Activated T-cell treated with anti-CD3 and anti-CD28 coated beads, Interleukin-2, amount 50 U/mL, for 4 hours (primary cell): ENCODE measurements around the gene EIF5A2. TPM values are rescaled to one million over a fixed set of nuclear protein-coding genes. Genes with fewer than 3 reads are reported as not detected.

ENCODE experiments used
- ATAC-seq, 2 donors: fragments of 200-7000 bp; cut with Tn5 transposase; one replicate each; pipeline ENCODE4 v1.10.0; 2021
- DNase-seq: peaks from one replicate; pipeline ENCODE4 v3.0.0-alpha.2; 2020
- H3K27me3 Mint-ChIP-seq: one replicate; pipeline ENCODE4 v1.8.0; 2021; ENCODE audit warnings: low read depth, mixed read lengths
- H3K36me3 Mint-ChIP-seq: one replicate; pipeline ENCODE4 v1.8.0; 2022; ENCODE audit warnings: mixed read lengths; ENCODE audit not compliant: insufficient read depth
- H3K4me1 Mint-ChIP-seq: one replicate; pipeline ENCODE4 v1.8.0; 2021; ENCODE audit warnings: low read depth, mixed read lengths
- H3K4me3 Mint-ChIP-seq: one replicate; pipeline ENCODE4 v1.8.0; 2021; ENCODE audit warnings: mild to moderate bottlenecking, moderate library complexity, mixed read lengths
- H3K9me3 Mint-ChIP-seq: one replicate; pipeline ENCODE4 v1.8.0; 2021; ENCODE audit warnings: mixed read lengths
- total RNA-seq, 3 donors: library from RNA; stranded (reverse); gene quantifications; one replicate each; pipeline ENCODE4 v1.2.1, GENCODE V29; 2021

Gene EIF5A2
- total RNA-seq, 3 donors from 2014 or later = 10.7 to 17.5 (median 15.8) TPM

DNA sequence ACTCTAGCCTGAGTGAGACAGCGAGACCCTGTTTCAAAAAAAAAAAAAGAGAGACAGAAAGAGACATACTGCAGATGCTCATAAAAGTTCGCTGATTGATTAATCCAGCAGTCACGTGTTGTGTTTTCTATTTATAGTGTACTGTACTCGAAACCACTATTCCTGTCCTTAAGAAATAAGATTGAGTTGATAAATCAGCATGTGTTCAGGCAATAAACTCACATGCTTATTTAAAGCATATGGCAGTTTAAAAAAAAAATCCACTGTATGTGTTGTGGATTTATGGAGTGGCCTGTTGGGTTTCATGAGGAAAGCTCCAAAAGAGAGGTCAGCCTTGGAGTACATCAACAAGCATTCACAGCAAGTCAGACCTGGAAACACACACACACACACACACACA, 56.1 kb downstream of the EIF5A2 start:
- Mint-ChIP-seq H3K4me3 (no peak overlapping the region), H3K9me3 (no peaks in the 10 kb centered on the region), H3K4me1 (peaks cover 2% of the 10 kb centered on the region), H3K27me3 (peaks cover 4% of the 10 kb centered on the region), H3K36me3 (no peaks in the 10 kb centered on the region)
- no peak for ATAC-seq
- DNase-seq = no peak

DNA sequence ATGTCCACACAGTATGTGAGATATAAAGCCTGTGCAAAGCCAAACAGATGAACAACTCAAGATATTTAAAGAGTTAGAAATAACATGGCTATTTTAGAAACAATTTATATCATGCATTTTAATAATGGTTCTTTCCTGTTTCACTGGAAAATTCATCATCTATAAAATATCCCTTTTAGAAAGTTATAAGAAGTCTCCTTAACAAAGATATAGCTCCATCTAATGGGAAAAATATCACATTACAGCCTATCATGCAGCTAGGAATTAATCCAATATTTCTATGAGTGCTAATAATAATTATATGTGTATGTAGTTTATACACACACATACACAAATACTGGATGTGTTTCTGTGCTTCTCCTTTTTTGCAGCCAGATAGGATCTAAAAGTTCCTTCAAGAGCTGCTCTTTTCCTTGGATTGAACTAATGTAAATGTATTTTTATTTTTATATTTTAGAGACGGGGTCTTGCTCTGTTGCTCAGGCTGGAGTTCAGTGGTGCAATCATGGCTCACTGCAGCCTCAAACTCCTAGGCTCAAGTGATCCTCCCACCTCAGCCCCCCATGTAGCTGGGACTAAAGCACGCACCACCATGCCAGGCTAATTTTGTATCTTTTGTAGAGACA, 60.0 kb downstream of the EIF5A2 start:
- H3K27me3 Mint-ChIP-seq = peaks cover 8% of the 10 kb centered on the region
- H3K4me1 Mint-ChIP-seq = no peaks in the 10 kb centered on the region
- ATAC-seq (no peak), DNase-seq (no peak)
- H3K4me3 Mint-ChIP-seq = no peak overlapping the region
- H3K9me3 Mint-ChIP-seq = peaks cover 5% of the 10 kb centered on the region
- H3K36me3 Mint-ChIP-seq = no peaks in the 10 kb centered on the region

DNA sequence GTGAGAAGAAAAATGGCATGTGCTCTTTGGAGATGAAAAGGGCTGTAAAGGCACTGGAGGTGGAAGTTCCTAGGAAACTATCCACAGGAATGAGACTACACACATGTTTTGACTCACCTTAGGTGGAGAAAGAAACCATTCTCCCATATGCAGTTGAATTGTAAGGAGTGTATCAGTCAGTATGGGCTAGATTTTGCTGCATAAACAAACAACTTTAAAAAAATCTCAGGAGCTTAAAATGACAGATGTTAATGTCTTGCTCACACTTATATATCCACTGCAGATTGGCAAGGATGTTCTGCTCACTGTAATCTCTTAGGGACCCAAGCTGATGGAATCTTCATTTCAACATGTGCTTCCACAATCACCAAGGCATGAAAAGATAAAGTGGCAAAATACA, 64.1 kb downstream of the EIF5A2 start:
- peaks cover 5% of the 10 kb centered on the region for H3K9me3 Mint-ChIP-seq
- H3K4me1 Mint-ChIP-seq = no peaks in the 10 kb centered on the region
- peaks cover 7% of the 10 kb centered on the region for H3K27me3 Mint-ChIP-seq
- DNase-seq = no peak
- ATAC-seq = no peak
- H3K4me3 Mint-ChIP-seq = no peak overlapping the region
- no peaks in the 10 kb centered on the region for H3K36me3 Mint-ChIP-seq

DNA sequence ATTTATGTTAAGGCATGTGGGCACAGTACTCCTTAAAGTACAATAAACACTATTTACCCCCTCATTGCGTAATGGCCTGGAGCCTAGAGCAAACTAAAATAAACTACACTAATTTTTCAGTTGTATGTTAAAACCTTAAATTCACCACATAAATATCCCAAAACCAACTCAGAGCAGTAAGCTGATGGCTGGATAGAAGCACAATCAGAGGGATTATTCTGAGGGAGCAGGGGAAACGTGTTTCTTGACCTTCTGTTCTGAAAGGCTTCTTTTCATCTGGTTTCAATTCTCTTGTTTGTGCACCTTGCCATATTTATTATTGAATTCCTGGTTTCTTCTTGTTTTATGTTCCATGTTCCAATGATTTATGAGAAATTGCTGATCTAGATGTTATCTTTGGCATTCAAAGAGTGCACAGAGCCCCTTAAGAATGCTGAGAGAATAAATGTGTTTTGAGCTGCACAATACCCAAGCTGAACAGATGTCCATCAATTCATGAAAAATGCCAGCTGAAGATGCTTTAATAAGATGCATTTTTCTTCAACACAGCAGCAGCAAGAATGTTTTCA, 68.1 kb downstream of the EIF5A2 start:
- Mint-ChIP-seq H3K4me3 (no peak overlapping the region), H3K27me3 (peaks cover 21% of the 10 kb centered on the region)

DNA sequence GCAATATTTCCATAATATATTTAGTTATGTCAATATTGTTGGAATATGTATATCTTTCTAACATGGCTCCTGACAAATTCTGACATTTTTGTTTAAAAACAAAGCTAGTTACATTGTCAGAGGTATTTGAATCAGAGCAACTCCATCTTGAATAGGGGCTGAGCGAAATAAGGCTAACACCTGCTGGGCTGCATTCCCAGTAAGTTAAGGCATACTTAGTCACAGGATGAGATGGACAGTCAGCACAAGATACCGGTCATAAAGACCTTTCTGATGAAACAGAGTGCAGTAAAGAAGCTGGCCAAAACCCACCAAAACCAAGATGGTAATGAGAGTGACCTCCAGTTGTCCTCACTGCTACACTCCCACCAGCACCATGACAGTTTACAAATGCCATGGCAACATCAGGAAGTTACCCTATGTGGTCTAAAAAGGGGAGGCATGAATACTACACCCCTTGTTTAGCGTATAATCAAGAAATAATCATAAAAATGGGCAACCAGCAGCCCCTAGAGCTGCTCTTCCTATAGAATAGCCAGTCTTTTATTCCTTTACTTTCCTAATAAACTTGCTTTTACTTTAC, 68.8 kb downstream of the EIF5A2 start:
- Mint-ChIP-seq H3K9me3 (peaks cover 2% of the 10 kb centered on the region), H3K27me3 (peaks cover 25% of the 10 kb centered on the region), H3K4me3 (no peak overlapping the region), H3K36me3 (no peaks in the 10 kb centered on the region), H3K4me1 (no peaks in the 10 kb centered on the region)
- DNase-seq = no peak
- ATAC-seq = no peak

More for the DNA sequence above, 68.1 kb downstream of the EIF5A2 start:
- Mint-ChIP-seq H3K36me3 (no peaks in the 10 kb centered on the region), H3K9me3 (peaks cover 5% of the 10 kb centered on the region), H3K4me1 (no peaks in the 10 kb centered on the region)
- ATAC-seq (no peak), DNase-seq (no peak)

Other genes with a start within 250 kb of the EIF5A2 start
- 100 to 1,000 TPM; 204 to 231 (median 209) TPM for gene RPL22L1, start 38.4 kb downstream of the EIF5A2 start, total RNA-seq
- gene SLC2A2, start 118.1 kb upstream of the EIF5A2 start, total RNA-seq = under 1 TPM in 2 of 3 donors, not detected in 1; 0.18 to 0.20 TPM